B cell (primary cell): ENCODE measurements around the gene PTPN21. TPM values are rescaled to one million over a fixed set of nuclear protein-coding genes. Genes with fewer than 3 reads are reported as not detected.

ENCODE experiments used
- ATAC-seq: fragments of 200-7000 bp; cut with Tn5 transposase; one replicate; pipeline ENCODE4 v1.10.0; 2021; ENCODE audit warnings: low read depth, mild to moderate bottlenecking, moderate number of reproducible peaks, moderate library complexity
- CTCF ChIA-PET: fragments of 350-600 bp; sonication (Branson Sonifier 250); formaldehyde crosslinking; loops from one replicate; lab custom pipeline; 2021; ENCODE audit warnings: antibody characterized with exemption, inconsistent platforms; lab: Charles Lee
- POLR2A ChIA-PET: fragments of 350-600 bp; sonication (Branson Sonifier 250); formaldehyde crosslinking; loops from one replicate; lab custom pipeline; 2021; ENCODE audit warnings: antibody characterized with exemption; lab: Charles Lee
- DNase-seq: peaks from one replicate; pipeline ENCODE4 v3.0.0; 2013
- H2AFZ ChIP-seq: 2 replicates; pipeline ENCODE4 v1.6.1; 2012; ENCODE audit warnings: mild to moderate bottlenecking, low read depth, low read length; ENCODE audit not compliant: insufficient read depth, poor library complexity, severe bottlenecking
- H3K27ac ChIP-seq, 2 donors: 1 replicate in 1 of 2; 2 replicates in 1 of 2; pipeline ENCODE4 v1.5.1; 2012 to 2013; ENCODE audit warnings: low read length in 2 of 2, mild to moderate bottlenecking in 2 of 2, moderate library complexity in 1 of 2
- H3K27me3 ChIP-seq, 4 experiments: fragments of 200-600 bp in 1 of 4; sonication (generic) in 1 of 4; replicated peaks in 1 of 4; 1 replicate in 2 of 4; 2 replicates in 2 of 4; pipeline versions ENCODE4 v1.6.1 to v1.7.0; 2013 to 2016; ENCODE audit warnings: low read length in 3 of 4, mild to moderate bottlenecking in 2 of 4, mixed read lengths in 1 of 4, moderate library complexity in 1 of 4; ENCODE audit not compliant: insufficient read depth in 4 of 4, control insufficient read depth in 3 of 4; ENCODE audit errors: control extremely low read depth in 1 of 4
- H3K36me3 ChIP-seq, 2 experiments: replicated peaks in 1 of 2; 1 replicate in 1 of 2; 2 replicates in 1 of 2; pipeline versions ENCODE4 v1.6.1 to v1.7.1; 2013; ENCODE audit warnings: low read length in 1 of 2; ENCODE audit not compliant: insufficient read depth in 2 of 2, control insufficient read depth in 1 of 2; ENCODE audit errors: control extremely low read depth in 1 of 2, extremely low read depth in 1 of 2
- H3K4me1 ChIP-seq, 2 donors: fragments of 200-600 bp in 1 of 2; sonication (generic) in 1 of 2; 1 replicate in 1 of 2; 2 replicates in 1 of 2; pipeline versions ENCODE4 v1.5.1 to v1.6.1; 2013 to 2017; ENCODE audit warnings: low read length in 2 of 2; ENCODE audit not compliant: control insufficient read depth in 2 of 2, insufficient read depth in 2 of 2
- H3K4me2 ChIP-seq: replicated peaks from 2 replicates; pipeline ENCODE3; 2012; ENCODE audit warnings: mild to moderate bottlenecking, low read depth, low read length; ENCODE audit not compliant: poor library complexity, severe bottlenecking
- H3K4me3 ChIP-seq, 5 experiments: fragments of 200-600 bp in 1 of 5; sonication (generic) in 1 of 5; 1 replicate in 3 of 5; 2 replicates in 2 of 5; pipeline versions ENCODE4 v1.5.1 to v1.7.0; 2011 to 2016; ENCODE audit warnings: low read length in 4 of 5, mild to moderate bottlenecking in 4 of 5, low read depth in 2 of 5, control low read depth in 1 of 5, moderate library complexity in 1 of 5; ENCODE audit not compliant: insufficient read depth in 1 of 5; ENCODE audit errors: control extremely low read depth in 1 of 5, extremely low read depth in 1 of 5
- H3K79me2 ChIP-seq: fragments of 200-600 bp; sonication (generic); one replicate; pipeline ENCODE4 v1.6.0; 2016; ENCODE audit warnings: low read length; ENCODE audit not compliant: control insufficient read depth, insufficient read depth
- H3K9ac ChIP-seq: fragments of 200-600 bp; sonication (generic); 2 replicates; pipeline ENCODE4 v1.6.1; 2017; ENCODE audit warnings: mild to moderate bottlenecking, low read length, moderate library complexity
- H3K9me3 ChIP-seq, 3 donors: one replicate each; pipeline versions ENCODE4 v1.6.1 to v1.7.1; 2013; ENCODE audit warnings: low read length in 2 of 3; ENCODE audit not compliant: control insufficient read depth in 2 of 3, insufficient read depth in 1 of 3; ENCODE audit errors: control extremely low read depth in 1 of 3
- H4K20me1 ChIP-seq: 2 replicates; pipeline ENCODE4 v1.6.0; 2012; ENCODE audit warnings: mild to moderate bottlenecking, low read length; ENCODE audit not compliant: insufficient read depth, control insufficient read depth, poor library complexity, severe bottlenecking
- H3K27ac Mint-ChIP-seq: one replicate; pipeline ENCODE4 v1.8.0; 2021; ENCODE audit warnings: mixed read lengths
- H3K27me3 Mint-ChIP-seq: one replicate; pipeline ENCODE4 v1.8.0; 2021; ENCODE audit warnings: mixed read lengths
- H3K4me1 Mint-ChIP-seq: one replicate; pipeline ENCODE4 v1.8.0; 2021; ENCODE audit warnings: mixed read lengths
- H3K4me3 Mint-ChIP-seq: one replicate; pipeline ENCODE4 v1.8.0; 2021; ENCODE audit warnings: mixed read lengths
- H3K9me3 Mint-ChIP-seq: one replicate; pipeline ENCODE4 v1.8.0; 2022; ENCODE audit warnings: mixed read lengths; ENCODE audit not compliant: insufficient read depth
- EZH2 ChIP-seq: IDR thresholded peaks from 2 replicates; pipeline ENCODE4 v1.6.1; 2012; ENCODE audit warnings: borderline replicate concordance, low read depth, mild to moderate bottlenecking, moderate library complexity, low read length; ENCODE audit not compliant: insufficient read depth, poor library complexity, severe bottlenecking
- WGBS: methylation state at CpG from one replicate; pipeline ENCODE4 v1.1.5; 2013; ENCODE audit warnings: missing lambda C conversion rate; ENCODE audit not compliant: insufficient coverage; 5-methylcytosine and 5-hydroxymethylcytosine counted together
- intact Hi-C: fragments of 100-400 bp; cut with micrococcal nuclease; formaldehyde crosslinking; loops from one replicate; pipeline ENCODE4 v1.10.0; 2022
- polyA plus RNA-seq: library from polyadenylated mRNA; depleted of rRNA; stranded (reverse); fragments of >200 nt; gene quantifications from 2 replicates; pipeline ENCODE4 v1.2.3, GENCODE V29; 2012
- total RNA-seq, 2 donors: library from RNA; stranded (reverse); fragments of 120-200 nt in 1 of 2; gene quantifications; 1 replicate in 1 of 2; 2 replicates in 1 of 2; pipeline versions ENCODE4 v1.2.3 to v1.2.4, GENCODE V29; 2013 to 2022
- TF ChIP-seq, protein P1 (sequence below): fragments of 200-600 bp; IDR thresholded peaks from one replicate; pipeline ENCODE4 v1.8.0; 2022; ENCODE audit warnings: antibody characterized with exemption, mild to moderate bottlenecking

PTPN21 gene
- total and polyA plus RNA-seq, 2 donors (not counting 1 experiment from before 2014, with no cell fraction given): not detected

DNA sequence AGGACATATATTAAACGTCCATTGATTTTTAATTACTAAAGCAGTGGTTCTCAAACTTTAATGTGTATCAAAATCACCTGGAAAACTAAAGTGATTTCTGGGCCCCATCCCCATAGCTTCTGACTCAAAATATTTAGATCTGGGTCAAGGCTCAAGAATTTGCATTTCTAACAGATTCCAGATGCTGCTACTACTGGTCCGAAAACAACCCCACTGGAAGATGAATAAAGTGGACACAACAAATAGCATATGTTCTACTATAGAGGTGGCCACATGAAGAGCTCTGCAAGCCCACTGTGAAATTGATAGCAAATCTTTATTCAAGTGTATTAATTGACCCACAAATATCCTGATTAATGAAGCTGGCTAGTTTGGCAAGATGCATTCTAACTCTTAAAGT lies 99.9 kb downstream of the PTPN21 start:
- H3K9ac ChIP-seq: no peak overlapping the region
- H3K4me1 ChIP-seq: no peaks in the 10 kb centered on the region
- ATAC-seq: no peak
- no peak overlapping the region for H3K4me2 ChIP-seq
- intact Hi-C loops: no loop called here
- H3K27ac Mint-ChIP-seq: no peak overlapping the region
- H2AFZ ChIP-seq: no peak overlapping the region
- ChIA-PET CTCF (no interaction called here), POLR2A (no interaction called here)
- H3K4me3 Mint-ChIP-seq: no peak overlapping the region
- TF ChIP-seq EZH2: no peak
- TF ChIP-seq, protein P1, sequence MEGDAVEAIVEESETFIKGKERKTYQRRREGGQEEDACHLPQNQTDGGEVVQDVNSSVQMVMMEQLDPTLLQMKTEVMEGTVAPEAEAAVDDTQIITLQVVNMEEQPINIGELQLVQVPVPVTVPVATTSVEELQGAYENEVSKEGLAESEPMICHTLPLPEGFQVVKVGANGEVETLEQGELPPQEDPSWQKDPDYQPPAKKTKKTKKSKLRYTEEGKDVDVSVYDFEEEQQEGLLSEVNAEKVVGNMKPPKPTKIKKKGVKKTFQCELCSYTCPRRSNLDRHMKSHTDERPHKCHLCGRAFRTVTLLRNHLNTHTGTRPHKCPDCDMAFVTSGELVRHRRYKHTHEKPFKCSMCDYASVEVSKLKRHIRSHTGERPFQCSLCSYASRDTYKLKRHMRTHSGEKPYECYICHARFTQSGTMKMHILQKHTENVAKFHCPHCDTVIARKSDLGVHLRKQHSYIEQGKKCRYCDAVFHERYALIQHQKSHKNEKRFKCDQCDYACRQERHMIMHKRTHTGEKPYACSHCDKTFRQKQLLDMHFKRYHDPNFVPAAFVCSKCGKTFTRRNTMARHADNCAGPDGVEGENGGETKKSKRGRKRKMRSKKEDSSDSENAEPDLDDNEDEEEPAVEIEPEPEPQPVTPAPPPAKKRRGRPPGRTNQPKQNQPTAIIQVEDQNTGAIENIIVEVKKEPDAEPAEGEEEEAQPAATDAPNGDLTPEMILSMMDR: no peak
- peaks cover 0 to 5% (median 0%) of the 10 kb centered on the region in 3 donors for H3K9me3 ChIP-seq
- H3K27me3 Mint-ChIP-seq: no peaks in the 10 kb centered on the region
- peaks cover 6% of the 10 kb centered on the region for H3K9me3 Mint-ChIP-seq
- no peaks in the 10 kb centered on the region for H3K79me2 ChIP-seq
- no peaks in the 10 kb centered on the region for H3K4me1 Mint-ChIP-seq
- H3K27me3 ChIP-seq: no peaks in the 10 kb centered on the region
- no peak overlapping the region for H3K4me3 ChIP-seq
- H4K20me1 ChIP-seq: no peaks in the 10 kb centered on the region
- no peak for DNase-seq
- H3K27ac ChIP-seq: no peak overlapping the region
- WGBS: no CpG with 5 or more reads among the region's 2 CpGs
- no peaks in the 10 kb centered on the region for H3K36me3 ChIP-seq

DNA sequence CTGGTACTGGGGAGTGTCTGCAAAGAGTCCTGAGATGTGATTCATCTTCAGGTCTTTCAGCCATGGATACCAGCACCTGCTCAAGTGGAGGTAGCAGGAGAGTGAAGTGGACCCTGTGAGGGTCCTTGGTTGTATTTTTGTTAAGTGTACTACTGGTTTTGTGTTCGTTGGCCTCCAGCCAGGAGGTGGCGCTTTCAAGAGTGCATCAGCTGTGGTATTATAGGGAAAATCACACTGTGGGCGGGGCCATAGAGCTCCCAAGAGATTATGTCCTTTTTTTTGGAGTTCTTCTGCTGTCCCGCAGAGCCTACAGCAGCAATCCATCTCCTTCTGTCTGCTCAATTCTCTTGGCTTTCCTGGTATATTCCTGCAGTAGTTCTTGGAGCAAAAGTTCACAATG lies 102.6 kb downstream of the PTPN21 start:
- DNase-seq (no peak), ATAC-seq (no peak)
- H3K4me3 ChIP-seq: no peak overlapping the region
- H3K9me3 ChIP-seq: peaks cover 0 to 5% (median 0%) of the 10 kb centered on the region in 3 donors
- Mint-ChIP-seq H3K27ac (no peak overlapping the region), H3K4me3 (no peak overlapping the region), H3K9me3 (peaks cover 7% of the 10 kb centered on the region), H3K27me3 (no peaks in the 10 kb centered on the region), H3K4me1 (no peaks in the 10 kb centered on the region)
- no peak overlapping the region for H3K4me2 ChIP-seq
- H3K4me1 ChIP-seq: no peaks in the 10 kb centered on the region
- H3K27ac ChIP-seq: no peak overlapping the region
- no peaks in the 10 kb centered on the region for H4K20me1 ChIP-seq
- no peak overlapping the region for H3K9ac ChIP-seq
- H3K27me3 ChIP-seq: no peaks in the 10 kb centered on the region
- ChIA-PET POLR2A (no interaction called here), CTCF (no interaction called here)
- no peak overlapping the region for H2AFZ ChIP-seq
- no peaks in the 10 kb centered on the region for H3K36me3 ChIP-seq
- TF ChIP-seq EZH2: no peak
- TF ChIP-seq, protein P1: no peak
- 100% methylated on average over 2 of the region's 4 CpGs for WGBS
- no peaks in the 10 kb centered on the region for H3K79me2 ChIP-seq
- intact Hi-C loops: no loop called here
